H54 (cell line): Measurements from ENCODE around the gene YPEL5.
A peak's percentile ranks its signal among the peaks of the same experiment; 100 is the strongest.

Experiments
- DNase-seq: peaks from one replicate; pipeline ENCODE4 v3.0.0; 2011; ENCODE audit warnings: low spot score, mixed read lengths; ENCODE audit not compliant: insufficient read length
- FAIRE-seq: peaks from 3 replicates; lab custom pipeline; 2011; peaks lifted over from hg19 to GRCh38; lab: Jason Lieb, UNC
- POLR2A ChIP-seq: IDR thresholded peaks from 2 replicates; pipeline ENCODE4 v1.6.1; 2011; ENCODE audit warnings: low read depth, mild to moderate bottlenecking, low read length

Gene YPEL5

GRCh38 chr2:30193104-30193681 lies 46.4 kb downstream of the YPEL5 start:
- FAIRE-seq (no peak), DNase-seq (no peak)
- TF ChIP-seq POLR2A, result no peak

- DNase-seq (no peak), FAIRE-seq (no peak)
- TF ChIP-seq POLR2A, result no peak
Observed at GRCh38 chr2:30194421-30194820, 47.6 kb downstream of the YPEL5 start.

- no peak for TF ChIP-seq POLR2A
- FAIRE-seq (no peak), DNase-seq (no peak)
Observed at GRCh38 chr2:30195016-30195415, 48.2 kb downstream of the YPEL5 start.

GRCh38 chr2:30197570-30198192 lies 50.9 kb downstream of the YPEL5 start:
- TF ChIP-seq POLR2A, result no peak
- FAIRE-seq (no peak), DNase-seq (no peak)

- no peak for TF ChIP-seq POLR2A
- FAIRE-seq (no peak), DNase-seq (no peak)
Observed at GRCh38 chr2:30201990-30202389, 55.2 kb downstream of the YPEL5 start.

- DNase-seq, result no peak
- no peak for TF ChIP-seq POLR2A
- no peak for FAIRE-seq
Observed at GRCh38 chr2:30203156-30203555, 56.3 kb downstream of the YPEL5 start.

- no peak for TF ChIP-seq POLR2A
- DNase-seq (no peak), FAIRE-seq (no peak)
Observed at GRCh38 chr2:30204281-30204680, 57.5 kb downstream of the YPEL5 start.

- no peak for TF ChIP-seq POLR2A
- no peak for FAIRE-seq
Observed at GRCh38 chr2:30205456-30205855, 58.6 kb downstream of the YPEL5 start.

GRCh38 chr2:30206461-30207430 lies 59.9 kb downstream of the YPEL5 start:
- FAIRE-seq (no peak), DNase-seq (no peak)
- TF ChIP-seq POLR2A, result no peak

More at GRCh38 chr2:30205456-30205855, 58.6 kb downstream of the YPEL5 start:
- DNase-seq, result no peak

GRCh38 chr2:30208453-30208852 lies 61.6 kb downstream of the YPEL5 start:
- peak; percentile 93 for FAIRE-seq
- TF ChIP-seq POLR2A, result no peak

GRCh38 chr2:30209227-30209626 lies 62.4 kb downstream of the YPEL5 start:
- FAIRE-seq, result no peak
- DNase-seq, result no peak
- no peak for TF ChIP-seq POLR2A

More at GRCh38 chr2:30208453-30208852, 61.6 kb downstream of the YPEL5 start:
- peak; percentile 51 for DNase-seq
